Amniotic stem cell (primary cell): ENCODE data around the gene CHST11.

Source experiments
- DNase-seq: peaks from one replicate; lab custom pipeline; 2025; lab: John Stamatoyannopoulos, UW

CHST11 gene

DNA sequence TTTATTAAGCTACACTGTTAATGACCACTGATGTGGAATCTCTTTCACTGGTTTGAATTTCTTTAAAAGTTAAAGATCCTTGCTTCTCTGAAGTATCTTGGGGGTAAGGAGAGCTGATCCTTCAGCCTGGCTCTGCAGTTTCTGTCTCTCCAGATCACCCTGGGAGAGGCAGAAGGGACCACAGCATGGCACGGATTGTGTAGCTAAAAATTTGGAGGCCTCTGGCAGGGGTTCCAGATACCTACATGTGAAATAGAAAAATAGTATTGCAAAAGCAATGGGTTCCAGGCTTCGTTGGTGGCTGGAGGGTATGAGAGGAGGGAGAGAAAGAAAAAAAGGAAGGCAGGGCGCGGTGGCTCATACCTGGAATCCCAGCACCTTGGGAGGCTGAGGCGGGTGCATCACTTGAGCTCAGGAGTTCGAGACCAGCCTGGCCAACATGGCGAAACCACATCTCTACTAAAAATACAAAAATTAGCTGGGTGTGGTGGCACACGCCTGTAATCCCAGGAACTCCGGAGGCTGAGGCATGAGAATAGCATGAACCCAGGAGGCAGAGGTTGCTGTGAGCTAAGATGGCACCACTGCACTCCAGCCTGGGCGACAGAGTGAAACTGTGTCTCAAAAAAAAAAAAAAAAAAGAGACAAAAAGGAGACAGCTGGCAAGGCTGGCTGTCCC is 3.4 kb downstream of the CHST11 start:
- no peak for DNase-seq

DNA sequence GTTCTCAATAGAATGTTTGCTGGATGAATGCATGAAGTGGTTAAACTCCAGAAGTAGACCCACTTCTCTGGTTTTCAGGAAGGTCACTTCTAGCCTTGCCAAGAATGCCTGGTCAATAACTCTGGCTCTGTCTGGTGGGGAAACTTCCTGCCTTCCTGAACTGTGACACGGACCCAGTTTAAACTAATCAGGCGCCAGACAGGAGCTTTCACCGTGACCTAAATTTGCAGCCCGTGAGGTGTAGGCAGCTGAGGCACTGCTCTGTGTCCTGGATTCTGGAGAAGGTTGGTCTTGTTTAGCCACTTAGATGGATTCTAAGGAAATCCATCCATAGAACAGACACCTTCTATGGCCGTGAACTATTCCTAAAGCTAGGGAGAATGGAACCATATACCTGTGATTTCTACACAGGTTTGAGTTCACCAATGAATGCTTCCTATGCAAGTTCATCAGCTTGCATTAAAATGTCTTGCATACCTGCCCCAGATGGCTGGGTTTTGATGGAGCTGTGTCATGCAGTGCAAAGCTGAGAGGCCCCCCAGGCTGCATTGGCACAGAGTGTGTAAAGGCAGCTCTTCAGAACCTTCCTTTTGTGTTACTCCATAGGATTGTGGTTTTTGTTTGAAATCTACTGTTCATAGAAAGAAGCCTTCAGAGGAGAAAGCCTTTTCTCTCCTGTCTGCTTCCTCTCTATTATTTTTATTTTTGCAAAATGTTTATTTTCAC is 4.4 kb downstream of the CHST11 start:
- no peak for DNase-seq

DNA sequence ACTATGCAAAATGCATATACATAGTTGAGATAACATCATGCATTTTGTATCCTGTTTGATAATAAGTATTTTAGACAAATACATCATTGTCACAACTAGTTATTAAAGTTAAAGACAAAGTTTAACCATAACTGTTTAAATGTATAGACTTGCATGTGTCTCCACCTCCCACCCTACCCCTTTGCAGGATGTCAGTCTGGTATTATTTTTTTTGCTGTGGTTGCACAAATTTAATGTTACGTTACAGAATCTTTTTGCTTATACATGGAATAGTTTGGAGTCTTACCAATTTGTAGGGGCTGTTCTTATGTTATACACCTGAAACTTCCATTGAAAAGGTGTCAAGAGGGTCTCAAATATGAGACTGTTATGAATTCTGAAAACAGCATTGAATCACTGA is 5.6 kb downstream of the CHST11 start:
- DNase-seq: no peak

DNA sequence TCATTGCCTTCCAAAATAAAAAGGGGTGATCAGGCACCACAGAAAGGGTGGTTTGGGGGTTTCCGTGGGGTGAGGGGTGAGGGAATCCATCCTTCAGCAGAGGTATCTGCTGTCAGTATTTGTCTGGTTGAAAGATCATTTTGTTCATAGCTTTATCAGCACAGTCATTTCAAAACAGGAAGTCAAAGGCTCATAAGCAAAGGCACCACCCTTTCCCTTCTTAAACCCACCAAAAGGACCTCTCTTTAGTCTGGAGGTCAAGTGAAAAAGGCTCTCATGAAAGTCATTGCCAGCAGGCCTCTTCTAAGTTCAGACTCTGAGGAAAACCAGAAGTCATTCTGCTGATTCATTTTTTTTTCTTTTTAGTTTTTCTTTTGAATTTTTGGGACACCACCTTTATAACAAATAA is 6.2 kb downstream of the CHST11 start:
- DNase-seq: no peak

DNA sequence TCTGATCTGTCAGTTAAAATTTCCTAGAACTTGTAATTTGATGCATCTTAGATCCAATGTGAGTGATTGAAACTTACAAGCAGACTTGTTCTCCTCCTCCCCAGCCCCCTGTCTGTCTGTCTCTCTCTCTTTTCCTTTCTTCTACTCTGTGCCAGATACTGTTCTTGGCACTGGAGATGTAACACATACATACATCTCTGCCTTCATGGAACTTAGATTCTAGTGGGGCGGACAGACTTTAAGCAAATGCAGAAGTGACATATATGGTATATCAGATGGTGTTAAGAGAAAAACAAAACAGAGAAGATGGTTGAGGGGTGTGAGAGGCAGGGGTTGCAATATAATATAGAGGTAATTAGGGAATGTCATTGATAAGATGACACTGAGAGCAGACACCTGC is 6.6 kb downstream of the CHST11 start:
- DNase-seq: no peak

DNA sequence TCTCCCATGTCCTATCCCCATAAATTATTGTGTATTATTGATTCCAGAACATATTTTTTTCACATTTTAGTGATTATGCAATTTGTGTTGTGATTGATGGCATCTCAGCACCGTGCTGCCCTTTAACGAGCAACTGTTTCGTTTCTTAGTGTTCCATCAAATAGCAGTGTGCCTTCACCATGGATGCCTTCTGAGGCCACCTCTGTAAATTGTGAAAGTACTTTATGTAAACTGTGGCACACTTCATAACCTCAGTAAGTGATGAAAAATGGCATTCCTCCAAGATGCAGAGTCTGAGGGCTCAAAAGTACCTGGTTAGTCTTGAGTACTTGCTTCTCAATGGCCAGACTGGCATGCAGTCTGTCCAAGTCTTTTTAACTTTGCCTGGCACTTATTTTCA is 8.2 kb downstream of the CHST11 start:
- no peak for DNase-seq

DNA sequence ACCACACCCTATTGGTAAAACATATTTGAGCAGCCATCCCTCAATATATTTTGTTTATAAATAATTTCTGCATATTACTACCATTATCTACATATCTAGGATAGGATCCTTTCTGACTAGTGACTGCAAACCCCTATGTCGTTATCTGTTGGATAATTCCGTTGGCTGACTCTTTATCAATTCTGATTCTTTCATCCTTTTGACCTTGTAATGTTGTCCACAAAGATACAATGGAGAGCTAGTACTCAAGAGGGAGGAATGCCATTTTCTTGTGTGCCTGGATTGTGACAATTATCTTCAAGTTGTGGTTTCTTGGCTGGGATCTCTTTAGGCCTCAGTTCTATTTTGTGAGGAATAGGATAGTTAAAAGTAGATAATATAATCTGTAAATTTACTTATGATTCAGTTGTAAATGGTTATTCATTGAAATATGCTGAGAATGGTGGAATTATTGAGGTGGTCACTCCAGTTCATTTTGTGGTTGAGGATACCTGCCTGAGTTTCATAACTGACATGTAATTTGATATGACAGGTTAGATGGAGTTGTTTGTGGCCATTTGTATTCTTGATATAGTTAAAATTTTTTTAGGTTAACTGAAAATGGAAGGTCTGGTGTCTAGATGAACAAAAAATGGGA is 10.1 kb downstream of the CHST11 start:
- DNase-seq: no peak

DNA sequence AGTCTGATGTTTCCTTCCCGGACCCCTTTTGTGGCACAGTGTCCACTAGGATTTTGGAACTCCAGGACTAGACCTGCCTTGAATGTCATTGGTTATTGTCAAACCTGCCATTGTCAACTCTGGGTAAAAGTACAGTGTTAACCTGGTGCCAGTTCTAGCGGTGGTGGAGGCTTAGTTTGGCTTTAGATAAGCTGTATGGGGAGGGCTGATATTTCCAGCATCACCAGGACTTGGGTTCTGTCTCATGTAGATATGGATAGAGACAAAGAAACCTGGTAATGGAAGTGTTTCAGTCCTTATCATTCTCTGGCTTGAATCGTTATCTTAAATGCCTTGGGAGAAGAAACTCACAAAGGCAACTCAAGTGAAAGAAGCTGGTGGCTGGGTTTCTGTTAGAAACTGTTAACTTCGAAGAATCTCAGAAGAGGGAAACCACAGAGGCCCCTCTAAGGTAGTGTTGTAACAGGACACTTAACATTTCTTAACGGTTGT is 10.6 kb downstream of the CHST11 start:
- no peak for DNase-seq

DNA sequence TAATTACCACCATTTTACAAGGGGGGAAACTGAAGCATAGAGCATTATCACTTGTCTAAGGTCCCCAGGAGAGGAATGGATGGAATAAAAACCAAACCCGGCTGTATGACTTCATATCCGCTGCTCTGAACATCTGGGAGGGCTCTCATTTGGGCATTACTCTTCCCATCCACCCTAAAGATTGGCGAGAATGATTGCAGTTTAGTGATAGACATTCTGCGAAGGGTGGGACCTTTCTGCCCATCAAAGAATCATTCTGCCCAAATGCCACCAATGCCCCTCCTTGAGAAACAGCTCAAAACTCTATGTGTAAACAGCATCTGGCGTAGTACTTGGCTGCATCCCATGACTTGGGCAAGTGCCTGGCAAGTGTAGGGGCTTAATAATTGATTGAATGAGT is 11.6 kb downstream of the CHST11 start:
- DNase-seq: no peak

DNA sequence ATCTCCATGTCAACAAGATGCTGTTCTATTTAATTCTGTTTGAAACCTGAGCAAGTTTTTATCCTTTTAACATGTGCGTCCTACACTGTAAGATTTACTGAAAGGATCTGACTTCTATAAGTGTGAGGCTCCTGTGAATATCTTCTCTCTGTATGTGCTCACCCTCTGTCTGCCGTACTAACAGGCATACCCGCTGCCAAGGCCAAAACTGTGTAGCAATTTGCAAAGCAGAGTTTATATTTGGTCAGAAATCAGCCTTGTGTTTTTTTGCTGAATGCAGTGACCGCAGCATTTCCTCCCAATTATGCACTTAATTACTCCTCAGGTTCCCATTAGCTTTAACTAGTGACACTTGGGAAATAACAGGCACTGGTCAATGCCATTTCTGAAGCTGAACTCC is 12.3 kb downstream of the CHST11 start:
- DNase-seq: no peak

DNA sequence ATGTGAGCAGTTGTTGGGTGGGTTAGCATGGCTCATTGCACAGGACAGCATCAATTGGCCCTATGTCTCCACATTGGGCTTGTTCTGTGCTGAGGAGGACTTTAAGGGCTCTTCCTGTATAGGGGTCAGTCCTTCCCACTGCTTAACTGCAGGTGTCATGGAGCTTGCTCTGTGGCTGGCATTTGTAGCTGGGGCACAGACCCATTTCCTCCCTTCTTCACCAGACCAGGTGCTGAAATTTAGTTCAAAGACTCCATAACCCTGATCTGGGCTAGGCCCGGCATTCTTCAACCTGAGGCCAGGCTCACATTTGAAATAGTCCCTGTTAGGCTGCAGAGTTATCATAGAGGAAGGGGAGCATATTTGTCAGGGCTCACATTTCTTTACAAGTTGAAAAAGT is 12.8 kb downstream of the CHST11 start:
- no peak for DNase-seq

DNA sequence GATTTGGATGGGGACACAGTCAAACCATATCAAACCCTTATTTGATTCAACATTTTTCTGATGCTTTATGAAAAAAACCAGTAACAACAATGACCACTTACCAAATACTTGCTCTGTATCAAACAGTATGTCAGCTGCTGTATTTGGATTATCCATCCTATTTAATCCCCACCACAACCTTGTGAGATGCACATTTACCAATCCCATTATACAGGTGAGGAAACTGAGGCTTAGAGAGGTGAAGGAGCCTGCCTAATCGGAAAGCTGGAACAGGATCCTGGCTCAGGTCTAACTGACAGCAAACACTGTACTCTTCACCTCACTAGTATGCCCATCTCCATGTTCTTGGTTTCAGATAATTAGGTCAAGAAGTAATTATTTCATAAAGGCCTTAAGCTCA is 13.8 kb downstream of the CHST11 start:
- no peak for DNase-seq

DNA sequence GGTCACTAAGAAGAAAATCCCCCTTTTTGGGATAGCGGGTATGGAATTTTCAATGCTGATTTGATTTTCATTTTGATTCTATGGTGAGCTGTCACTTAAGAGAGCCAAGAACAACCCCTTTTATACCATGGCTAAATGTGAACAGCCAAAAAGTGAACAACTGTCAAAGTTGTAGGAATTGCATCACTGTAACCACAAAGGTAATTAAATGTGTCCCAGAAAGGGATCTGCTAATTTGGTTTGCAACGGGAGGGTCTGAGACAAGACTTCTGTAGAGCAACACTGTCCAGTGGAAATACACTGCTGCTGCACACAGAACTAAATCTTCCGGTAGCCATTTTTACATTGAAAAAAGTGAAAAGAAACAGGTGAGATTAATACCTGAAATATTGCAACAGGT is 14.6 kb downstream of the CHST11 start:
- no peak for DNase-seq

DNA sequence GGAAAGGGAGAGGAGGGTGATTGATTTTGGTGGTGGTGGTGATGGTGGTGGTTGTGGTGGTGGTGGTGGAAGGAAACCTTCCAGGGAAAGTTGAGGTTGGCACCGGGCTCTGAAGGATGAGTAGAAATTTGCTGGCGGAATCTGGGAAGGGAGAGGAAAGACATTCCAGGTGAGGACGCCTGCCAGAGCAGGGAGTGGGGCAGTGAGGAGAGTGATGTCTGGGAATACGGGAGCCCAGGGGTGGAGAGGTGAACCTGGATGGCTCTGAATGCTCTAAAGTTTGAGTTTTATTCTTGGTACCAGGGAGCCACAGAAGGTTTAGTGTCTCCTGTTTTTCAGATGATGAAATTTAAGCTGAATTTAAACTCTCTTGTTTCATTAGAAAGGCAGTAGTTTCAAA is 16.0 kb downstream of the CHST11 start:
- DNase-seq: no peak

DNA sequence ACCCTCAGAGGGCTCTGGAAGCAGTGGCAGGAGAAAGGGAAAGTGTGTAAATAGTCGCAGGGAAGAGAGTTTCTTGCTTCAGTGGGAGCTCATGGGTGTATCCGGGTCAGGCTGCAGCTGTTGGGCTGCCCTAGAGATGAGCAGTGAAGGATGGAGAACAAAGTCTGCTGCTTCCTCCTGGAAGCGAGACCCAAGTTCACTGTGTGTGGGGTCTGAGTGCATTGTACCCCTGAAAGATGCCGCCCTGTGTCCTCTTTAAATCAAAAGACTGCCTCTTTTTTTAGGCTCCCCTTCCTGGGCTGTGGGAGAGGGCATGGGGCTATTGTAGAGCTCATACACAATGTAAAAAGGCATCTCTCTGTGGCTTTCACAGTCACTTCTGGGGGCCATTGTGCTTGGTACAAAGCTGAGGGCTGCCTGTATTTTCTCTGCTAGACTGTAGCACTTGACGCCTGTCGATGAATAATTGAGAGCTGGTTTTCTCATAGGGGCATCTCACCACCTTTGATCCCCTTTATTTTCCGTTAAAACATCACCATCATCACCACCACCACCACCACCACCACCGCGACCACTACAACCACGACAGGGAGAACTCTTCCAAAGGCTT is 16.7 kb downstream of the CHST11 start:
- DNase-seq: no peak

DNA sequence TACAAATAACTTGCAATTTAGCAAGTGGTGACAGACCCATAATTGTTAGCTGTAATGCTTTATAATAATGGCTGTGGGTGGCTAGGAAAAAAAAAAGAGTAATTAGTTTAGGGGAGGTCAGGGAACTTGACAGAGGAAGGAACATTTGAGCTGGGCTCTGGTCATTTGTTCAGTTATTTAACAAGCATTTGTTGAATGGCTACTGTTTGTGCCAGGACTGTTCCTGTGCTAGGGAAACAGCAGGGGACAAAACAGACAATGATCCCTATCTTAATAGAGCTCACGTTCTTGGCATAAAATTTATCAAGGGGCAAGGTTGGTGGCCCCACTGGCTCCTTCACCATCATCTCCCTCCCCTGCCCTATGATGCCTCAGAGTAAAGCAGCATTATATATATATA is 18.5 kb downstream of the CHST11 start:
- no peak for DNase-seq

DNA sequence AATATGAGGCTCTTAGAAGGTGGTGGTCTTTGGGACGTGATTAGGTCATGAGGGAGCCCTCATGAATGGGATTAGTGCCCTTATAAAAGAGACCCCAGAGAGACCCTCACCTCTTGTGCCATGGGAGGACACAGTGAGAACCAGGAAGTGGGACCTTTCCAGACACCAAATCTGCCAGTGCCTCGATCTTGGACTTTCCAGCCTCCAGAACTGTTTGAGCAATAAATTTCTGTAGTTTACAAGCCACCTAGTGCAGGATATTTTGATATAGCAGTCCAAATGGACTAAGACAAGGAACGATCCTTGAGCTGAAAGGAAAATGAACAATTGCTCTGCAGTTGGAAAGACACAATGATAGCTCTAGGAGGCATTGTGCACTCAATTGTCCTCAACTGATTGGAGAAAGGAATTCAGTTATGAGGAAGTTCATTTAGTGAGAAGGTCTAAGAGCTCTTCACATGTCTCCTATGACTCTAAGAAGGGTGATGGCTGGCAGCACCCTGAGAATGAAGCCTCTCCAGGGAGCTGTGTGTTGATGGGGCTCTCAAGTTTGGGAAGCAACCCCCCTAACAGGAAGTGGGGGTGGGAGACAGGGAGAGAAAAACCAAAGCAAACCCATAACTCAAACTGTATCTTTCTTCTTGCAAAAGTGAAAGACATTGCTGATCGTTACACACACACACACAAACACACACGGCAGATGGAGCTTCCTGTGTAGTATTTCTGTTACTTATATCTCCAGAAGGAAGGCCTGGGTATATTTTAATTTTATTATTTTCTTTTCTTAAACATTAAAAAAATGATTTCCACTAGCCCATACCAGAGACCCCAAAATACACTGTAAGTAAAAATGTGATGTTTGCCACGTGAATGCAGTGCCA is 21.0 kb downstream of the CHST11 start:
- no peak for DNase-seq

DNA sequence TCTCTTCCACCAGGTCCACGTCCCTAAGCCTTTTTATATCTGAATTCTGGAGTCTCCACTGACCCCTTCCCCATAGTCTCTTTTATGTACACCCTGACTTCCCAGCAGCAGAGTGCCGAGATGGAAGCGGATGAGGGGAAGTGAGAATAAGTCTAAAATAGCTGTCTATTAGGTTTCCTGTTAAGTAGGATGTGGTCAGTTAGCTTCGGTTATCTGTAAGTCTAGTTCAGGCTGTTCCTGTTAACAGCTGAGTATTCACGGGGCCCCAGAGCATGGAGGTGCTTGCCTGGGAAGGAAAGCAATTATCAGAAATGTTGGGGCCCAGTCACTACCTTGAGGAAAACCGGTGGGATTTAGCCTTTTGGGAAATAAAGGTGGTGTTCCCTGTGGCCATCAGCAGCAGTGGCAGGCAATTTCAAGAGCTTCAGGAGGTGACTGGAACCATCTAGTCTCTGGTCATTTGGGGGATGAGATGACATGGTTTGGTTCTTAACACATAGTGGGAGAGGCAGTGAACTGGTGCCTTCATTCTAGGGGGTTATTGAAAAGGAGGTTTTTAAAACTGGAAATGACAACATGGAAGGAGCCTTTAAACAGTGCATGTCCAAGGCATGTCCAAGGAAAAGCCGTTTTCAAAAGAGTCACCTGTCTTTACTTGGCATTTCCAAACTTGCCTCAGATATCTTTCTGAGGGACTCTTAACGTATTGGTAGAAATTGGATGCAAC is 21.8 kb downstream of the CHST11 start:
- DNase-seq: no peak

DNA sequence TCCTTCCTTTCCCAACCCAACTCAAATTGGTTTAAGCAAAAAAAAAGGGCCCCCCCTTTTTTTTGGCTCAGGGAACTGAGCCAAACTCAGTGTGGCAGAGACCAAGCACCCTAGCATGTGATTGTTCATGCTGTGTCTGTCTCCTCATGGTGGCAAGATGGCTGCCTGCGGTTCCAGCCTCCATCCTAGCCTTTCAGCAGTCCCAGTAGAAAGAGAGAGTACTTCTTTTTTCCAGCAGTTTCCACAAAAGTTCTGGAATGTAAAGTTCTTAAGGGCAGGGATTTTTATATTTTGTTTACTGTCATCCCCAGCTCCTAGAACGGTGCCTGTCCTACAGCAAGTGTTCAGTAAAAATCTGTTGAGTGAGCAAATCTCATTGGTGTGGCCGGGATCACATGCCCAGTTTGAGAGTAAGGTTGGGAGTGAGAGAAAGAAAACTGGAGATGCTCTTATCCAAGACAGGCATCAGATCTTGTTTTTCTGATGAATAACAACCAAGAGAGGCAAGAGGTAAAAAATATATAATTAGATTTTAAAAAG is 22.4 kb downstream of the CHST11 start:
- no peak for DNase-seq

DNA sequence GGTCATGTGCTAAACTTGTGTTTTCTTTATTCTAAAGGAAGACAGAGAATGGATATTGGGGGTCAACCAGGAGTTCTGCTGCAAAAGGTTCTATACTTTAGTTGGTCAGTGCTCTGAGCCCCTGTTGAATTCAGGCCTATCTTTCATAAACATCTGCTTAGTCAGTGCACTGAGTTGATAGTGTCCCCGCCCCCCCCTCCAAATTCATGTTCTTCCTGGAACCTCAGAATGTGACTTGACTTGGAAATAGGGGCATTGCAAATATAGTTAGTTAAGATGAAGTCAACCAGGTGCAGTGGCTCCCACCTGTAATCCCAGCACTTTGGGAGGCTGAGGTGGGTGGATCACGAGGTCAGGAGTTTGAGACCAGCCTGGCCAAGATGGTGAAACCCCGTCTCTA is 23.3 kb downstream of the CHST11 start:
- DNase-seq: no peak
